CD4-positive, alpha-beta T cell treated with Interleukin-4 for 4 hours (primary cell): ENCODE results near the gene TRDMT1.

Experiments
- DNase-seq: peaks from one replicate; pipeline ENCODE4 v3.0.0-alpha.2; 2020

The TRDMT1 gene

GRCh38 chr10:17171141-17171641 lies 30.3 kb downstream of the TRDMT1 start:
- DNase-seq = no peak

GRCh38 chr10:17169803-17170202 lies 31.7 kb downstream of the TRDMT1 start:
- DNase-seq = no peak

- no peak for DNase-seq
Measured at GRCh38 chr10:17166699-17167098, 34.8 kb downstream of the TRDMT1 start.

DNA sequence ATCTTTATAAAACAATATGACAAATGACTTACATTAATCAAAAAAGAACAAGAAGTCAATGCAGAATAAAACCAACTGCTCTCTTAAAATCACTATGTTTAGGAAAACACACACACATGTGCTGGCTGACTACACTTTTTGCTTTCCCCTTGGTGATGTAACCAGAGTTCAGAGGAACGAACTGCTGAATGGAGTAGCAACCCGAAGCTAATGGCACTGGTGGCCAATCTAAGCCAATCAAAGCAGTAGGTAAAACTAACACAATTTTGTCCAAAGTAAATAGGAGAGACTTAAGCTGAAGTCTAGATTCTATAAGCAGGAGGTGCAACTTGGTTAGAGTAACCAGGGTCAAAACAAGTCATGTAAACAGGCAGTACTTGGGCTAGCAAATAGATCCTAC lies 38.6 kb downstream of the TRDMT1 start:
- DNase-seq = no peak

GRCh38 chr10:17161775-17162174 lies 39.7 kb downstream of the TRDMT1 start:
- DNase-seq = no peak

GRCh38 chr10:17157024-17157423 lies 44.4 kb downstream of the TRDMT1 start:
- DNase-seq = no peak

- DNase-seq = no peak
Measured at GRCh38 chr10:17155826-17156225, 45.6 kb downstream of the TRDMT1 start.

DNA sequence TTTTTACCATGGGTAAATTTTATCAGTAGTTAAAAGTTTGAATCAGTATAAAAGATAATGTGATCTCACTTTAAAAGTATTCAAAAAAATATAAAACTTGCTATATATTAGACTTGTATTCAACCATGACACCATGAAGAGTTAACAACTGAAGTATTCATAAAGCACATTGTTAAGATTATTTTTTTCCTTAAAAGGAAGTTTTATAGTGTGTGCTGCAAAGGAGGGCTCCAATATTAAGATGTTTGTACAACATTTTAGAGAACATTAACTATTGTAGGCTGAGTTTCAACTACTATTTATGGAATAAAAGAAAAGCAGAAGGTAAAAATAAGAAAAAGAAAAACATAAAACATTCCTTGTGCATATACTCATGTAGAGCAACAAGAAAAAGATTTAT lies 47.4 kb downstream of the TRDMT1 start:
- no peak for DNase-seq

- DNase-seq = no peak
Measured at GRCh38 chr10:17153321-17153720, 48.2 kb downstream of the TRDMT1 start.

DNA sequence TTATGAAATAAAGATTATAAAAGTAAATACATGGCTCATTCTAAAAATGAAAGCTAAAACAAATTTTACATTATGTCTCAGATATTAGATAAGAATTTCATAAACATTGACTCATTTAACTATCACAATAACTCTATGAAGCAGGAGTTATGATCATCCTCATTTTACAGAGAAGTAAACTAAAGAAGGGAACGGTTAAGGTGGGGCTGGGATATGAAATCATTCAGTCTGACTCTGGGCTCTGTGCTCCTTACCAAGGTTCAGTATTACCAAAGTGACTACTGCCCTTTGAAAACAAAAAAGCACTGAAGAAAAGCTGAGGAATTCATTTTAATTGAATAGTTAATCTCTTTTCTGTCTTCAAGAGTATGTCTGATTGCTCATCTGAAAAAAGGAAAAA lies 49.8 kb downstream of the TRDMT1 start:
- DNase-seq = no peak

GRCh38 chr10:17147884-17148489 lies 53.5 kb downstream of the TRDMT1 start:
- no peak for DNase-seq

DNA sequence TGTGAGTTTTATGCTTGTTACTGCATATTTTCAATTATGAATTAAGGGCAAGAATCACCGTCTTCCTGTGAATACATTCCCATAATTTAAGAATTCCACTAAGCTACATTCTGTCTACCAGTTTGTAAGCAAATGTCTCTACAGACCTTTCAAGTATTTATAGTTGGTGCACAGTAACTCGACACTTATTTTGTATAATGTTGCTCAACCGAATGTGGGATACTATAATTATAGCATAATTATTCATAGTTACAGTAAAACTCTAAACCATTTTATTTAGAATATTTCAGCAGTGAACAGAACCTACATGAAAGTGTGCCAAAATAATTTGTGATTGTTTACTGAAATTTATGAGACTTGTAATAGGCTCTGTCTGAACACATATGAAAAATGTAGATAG lies 54.6 kb downstream of the TRDMT1 start:
- no peak for DNase-seq

DNA sequence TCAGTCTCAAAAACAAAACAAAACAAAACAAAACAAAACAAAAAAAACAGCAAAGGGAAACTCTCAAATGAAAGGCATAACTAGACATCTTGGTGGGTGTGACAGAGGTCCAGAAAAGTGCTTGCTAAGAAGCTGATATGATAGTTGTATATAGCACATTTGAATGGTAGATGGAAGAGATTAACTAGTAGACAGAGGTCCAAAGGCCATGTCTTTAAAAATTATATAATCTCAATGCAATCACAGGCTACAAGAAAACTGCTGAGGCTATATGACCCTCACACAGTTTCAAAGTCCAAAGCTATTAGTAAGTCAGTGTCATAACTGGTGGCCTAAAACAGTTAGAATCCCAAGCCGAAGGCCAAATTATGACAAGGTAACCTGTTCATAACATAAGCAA lies 56.2 kb downstream of the TRDMT1 start:
- DNase-seq = no peak

GRCh38 chr10:17144757-17145156 lies 56.7 kb downstream of the TRDMT1 start:
- DNase-seq = peak; percentile 61

- DNase-seq = no peak
Measured at GRCh38 chr10:17144032-17144431, 57.4 kb downstream of the TRDMT1 start.

GRCh38 chr10:17143055-17143690 lies 58.3 kb downstream of the TRDMT1 start:
- DNase-seq = no peak

DNA sequence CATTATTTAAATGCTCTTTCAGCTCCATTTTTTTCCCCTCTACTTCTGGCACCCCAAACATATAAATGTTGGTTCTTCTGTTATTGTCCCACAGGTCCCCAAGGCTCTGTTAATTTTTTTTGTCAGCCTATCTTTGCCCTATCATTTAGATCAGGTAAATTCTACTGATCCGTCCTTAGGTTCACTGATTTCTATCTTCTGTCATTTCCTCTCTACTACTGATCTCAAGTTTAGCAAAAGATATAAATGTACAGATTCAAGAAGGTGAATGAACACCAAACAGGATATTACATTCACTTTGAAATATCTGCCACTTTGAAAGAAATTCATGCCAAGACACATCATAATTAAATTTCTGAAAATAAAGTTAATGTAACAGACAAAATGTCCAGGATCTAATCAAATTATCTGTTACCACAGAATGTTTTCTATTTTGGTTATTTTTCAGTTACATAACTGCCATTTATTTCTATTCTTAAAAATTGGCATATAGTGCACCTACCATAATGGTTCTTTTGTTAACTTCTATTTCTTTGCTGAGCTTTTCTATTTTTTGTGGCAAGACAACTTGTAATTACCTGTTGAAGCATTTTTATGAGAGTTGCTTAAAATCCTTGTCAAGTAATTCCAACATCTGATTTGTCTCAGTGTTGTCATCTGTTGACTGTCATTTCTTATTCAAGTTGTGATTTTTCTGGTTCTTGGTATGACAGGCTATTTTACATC lies 59.8 kb downstream of the TRDMT1 start:
- no peak for DNase-seq

GRCh38 chr10:17140386-17140761 lies 61.1 kb downstream of the TRDMT1 start:
- DNase-seq = no peak

DNA sequence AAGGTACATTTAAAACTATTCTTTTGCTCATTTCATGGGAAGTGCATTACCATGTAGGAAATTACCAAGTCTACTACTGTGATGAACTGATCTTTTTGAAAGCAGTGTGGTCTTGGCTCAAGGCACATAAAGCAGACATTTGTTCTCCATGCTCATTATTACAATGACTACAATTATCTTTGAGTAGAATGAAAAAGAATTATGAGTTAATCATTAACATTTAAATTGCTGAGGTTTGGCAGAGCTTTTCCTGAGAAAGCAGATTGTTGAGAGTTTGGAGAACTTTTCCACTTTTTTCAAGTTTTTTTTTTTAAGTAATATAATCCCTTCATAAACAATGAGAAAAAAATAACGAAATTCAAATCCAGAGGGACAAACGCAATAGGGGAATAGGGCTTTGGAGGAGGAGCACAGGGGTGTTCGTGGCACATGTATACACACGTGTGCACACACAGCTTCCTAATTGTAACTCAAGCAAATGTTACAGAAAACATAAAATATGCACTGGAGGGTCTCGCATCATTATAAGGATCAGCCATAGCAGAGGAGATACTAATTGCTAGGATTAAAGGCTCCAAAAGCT lies 62.9 kb downstream of the TRDMT1 start:
- no peak for DNase-seq

- no peak for DNase-seq
Measured at GRCh38 chr10:17134737-17135260, 66.7 kb downstream of the TRDMT1 start.

DNA sequence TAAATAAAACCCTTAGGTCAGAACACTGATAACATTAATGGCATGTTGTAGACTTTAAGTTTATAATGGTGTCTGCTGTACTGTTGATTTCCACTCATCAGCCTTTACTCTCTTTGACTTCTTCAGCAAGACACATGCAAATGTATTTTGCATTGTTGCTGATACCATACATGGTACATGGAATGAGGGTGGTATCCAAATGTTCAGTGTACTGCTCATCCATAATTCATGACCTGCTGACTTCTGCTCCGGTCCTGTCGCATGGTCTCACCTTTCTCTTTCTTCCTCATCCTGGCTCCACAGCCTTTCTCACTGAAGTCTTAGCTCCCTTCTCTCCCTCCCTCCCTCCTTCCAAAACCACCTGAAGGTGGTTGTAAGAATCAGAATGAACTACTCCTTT lies 67.2 kb downstream of the TRDMT1 start:
- DNase-seq = no peak

GRCh38 chr10:17129741-17130140 lies 71.7 kb downstream of the TRDMT1 start, which contains the start of gene CUBN:
Gene CUBN (minus strand): TSS chr10:17129811. CDS start chr10:17129765, 46 bp downstream.
- DNase-seq = no peak

DNA sequence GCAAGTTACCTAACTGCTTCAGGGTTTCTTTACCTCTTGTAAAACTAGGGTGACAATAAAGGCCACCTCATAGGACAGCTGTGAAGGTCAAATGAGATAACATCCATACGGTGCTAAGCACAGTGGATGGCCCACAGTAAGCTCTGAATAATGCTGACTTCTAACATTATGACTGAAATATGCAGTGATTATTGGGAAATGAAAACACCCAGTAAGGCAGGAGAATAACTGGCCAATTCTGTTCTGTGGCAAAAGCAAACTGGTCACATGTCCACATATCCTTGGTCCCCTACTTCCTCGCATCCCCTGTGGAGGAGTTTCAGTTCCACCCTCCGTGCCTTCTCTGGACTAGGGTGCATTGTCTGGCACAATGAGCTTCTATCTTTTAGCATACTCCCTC lies 73.2 kb downstream of the TRDMT1 start:
- no peak for DNase-seq

DNA sequence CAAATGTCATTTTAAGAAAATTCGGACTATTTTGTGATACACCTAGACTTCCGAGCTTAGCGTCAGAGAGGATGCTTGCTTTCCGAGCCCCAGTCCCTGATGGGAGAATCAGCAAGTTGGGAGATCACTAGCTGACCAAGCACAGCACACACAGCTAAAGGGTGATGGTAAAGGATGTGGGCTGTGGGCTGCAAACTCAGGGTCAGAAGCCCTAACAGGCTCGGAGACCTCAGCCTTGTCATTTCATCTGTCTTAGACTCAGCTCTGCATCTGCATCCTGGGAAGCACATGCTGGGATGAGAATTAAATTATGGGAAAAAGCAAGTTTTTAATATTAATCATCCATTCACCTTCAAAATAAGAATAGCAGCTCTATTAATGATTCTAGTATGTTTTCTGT lies 75.1 kb downstream of the TRDMT1 start:
- DNase-seq = no peak
